Neuronal stem cell (in vitro differentiated cells): ENCODE measurements around the gene TICRR.

Experiments used
- DNase-seq: peaks from one replicate; pipeline ENCODE4 v3.0.0-alpha.2; 2013; ENCODE audit warnings: low spot score
- H2AFZ ChIP-seq: one replicate; pipeline ENCODE4 v1.6.1; 2013; ENCODE audit warnings: mild to moderate bottlenecking, low read length, inconsistent platforms
- H2AK5ac ChIP-seq: 2 replicates; pipeline ENCODE4 v1.6.1; 2013; ENCODE audit warnings: low read depth, mild to moderate bottlenecking, inconsistent platforms, low read length, moderate library complexity, mixed read lengths
- H2BK120ac ChIP-seq: 2 replicates; pipeline ENCODE4 v1.6.1; 2013; ENCODE audit warnings: low read depth, mild to moderate bottlenecking, inconsistent platforms, low read length, moderate library complexity, mixed read lengths
- H2BK12ac ChIP-seq: one replicate; pipeline ENCODE4 v1.6.1; 2013; ENCODE audit warnings: low read length, inconsistent platforms
- H2BK15ac ChIP-seq: 2 replicates; pipeline ENCODE4 v1.6.1; 2013; ENCODE audit warnings: mild to moderate bottlenecking, low read length, inconsistent platforms, mixed read lengths
- H2BK5ac ChIP-seq: one replicate; pipeline ENCODE4 v1.6.1; 2013; ENCODE audit warnings: inconsistent platforms, mild to moderate bottlenecking, low read length, moderate library complexity
- H3K14ac ChIP-seq: one replicate; pipeline ENCODE4 v1.6.1; 2013; ENCODE audit warnings: low read length, inconsistent platforms
- H3K18ac ChIP-seq: 2 replicates; pipeline ENCODE4 v1.6.1; 2013; ENCODE audit warnings: low read length, inconsistent platforms
- H3K23ac ChIP-seq: 2 replicates; pipeline ENCODE4 v1.6.1; 2013; ENCODE audit warnings: low read depth, mild to moderate bottlenecking, mixed read lengths, low read length, inconsistent platforms; ENCODE audit not compliant: poor library complexity
- H3K27ac ChIP-seq: replicated peaks from 3 replicates; pipeline ENCODE4 v1.5.1; 2013; ENCODE audit warnings: low read length, inconsistent platforms
- H3K27me3 ChIP-seq, 3 experiments: 2 replicates each; pipeline ENCODE4 v1.6.1; 2013; ENCODE audit warnings: low read length in 3 of 3, mild to moderate bottlenecking in 2 of 3, inconsistent platforms in 1 of 3, low read depth in 1 of 3, mixed read lengths in 1 of 3, moderate library complexity in 1 of 3; ENCODE audit not compliant: control insufficient read depth in 3 of 3, insufficient read depth in 3 of 3
- H3K36me3 ChIP-seq, 2 donors: replicated peaks in 1 of 2; 2 replicates each; pipeline ENCODE4 v1.6.1; 2013; ENCODE audit warnings: low read length in 2 of 2; ENCODE audit not compliant: control insufficient read depth in 2 of 2, insufficient read depth in 2 of 2
- H3K4ac ChIP-seq: 2 replicates; pipeline ENCODE4 v1.6.1; 2013; ENCODE audit warnings: inconsistent platforms, mild to moderate bottlenecking, low read length, moderate library complexity
- H3K4me1 ChIP-seq, 2 donors: 1 replicate in 1 of 2; 2 replicates in 1 of 2; pipeline ENCODE4 v1.6.1; 2013; ENCODE audit warnings: low read length in 2 of 2, low read depth in 1 of 2; ENCODE audit not compliant: control insufficient read depth in 2 of 2, insufficient read depth in 1 of 2
- H3K4me2 ChIP-seq: one replicate; pipeline ENCODE4 v1.6.1; 2013; ENCODE audit warnings: mild to moderate bottlenecking, low read length, inconsistent platforms; ENCODE audit not compliant: insufficient read depth, poor library complexity, severe bottlenecking
- H3K4me3 ChIP-seq, 2 donors: 2 replicates each; pipeline ENCODE4 v1.5.1; 2013; ENCODE audit warnings: low read length in 2 of 2, mild to moderate bottlenecking in 2 of 2, inconsistent platforms in 1 of 2, moderate library complexity in 1 of 2
- H3K79me1 ChIP-seq: one replicate; pipeline ENCODE4 v1.6.1; 2013; ENCODE audit warnings: low read depth, mild to moderate bottlenecking, inconsistent platforms, low read length, moderate library complexity
- H3K9ac ChIP-seq: one replicate; pipeline ENCODE4 v1.6.1; 2013; ENCODE audit warnings: mild to moderate bottlenecking, low read depth, low read length, inconsistent platforms; ENCODE audit not compliant: poor library complexity
- H3K9me3 ChIP-seq, 2 donors: replicated peaks in 1 of 2; 2 replicates each; pipeline versions ENCODE3 to v1.6.1; 2013; ENCODE audit warnings: low read length in 2 of 2, mild to moderate bottlenecking in 2 of 2, inconsistent platforms in 1 of 2, low read depth in 1 of 2, mixed read lengths in 1 of 2, moderate library complexity in 1 of 2; ENCODE audit not compliant: control insufficient read depth in 2 of 2, insufficient read depth in 1 of 2
- H4K8ac ChIP-seq: one replicate; pipeline ENCODE4 v1.6.1; 2013; ENCODE audit warnings: low read depth, mild to moderate bottlenecking, inconsistent platforms, low read length, moderate library complexity
- H4K91ac ChIP-seq: one replicate; pipeline ENCODE4 v1.6.1; 2013; ENCODE audit warnings: low read length, low read depth, mild to moderate bottlenecking, inconsistent platforms; ENCODE audit not compliant: poor library complexity
- WGBS, 2 donors: extraction: QIAGEN DNeasy Blood & Tissue Kit; methylation state at CpG; one replicate each; pipeline ENCODE4 v1.1.7; 2013; ENCODE audit warnings: missing lambda C conversion rate in 2 of 2, mixed read lengths in 1 of 2; ENCODE audit not compliant: insufficient read length in 2 of 2, insufficient replicate concordance in 1 of 2; ENCODE audit errors: extremely low coverage in 2 of 2; 5-methylcytosine and 5-hydroxymethylcytosine counted together

The TICRR gene

GRCh38 chr15:89669309-89669865 is 94.1 kb downstream of the TICRR start:
- Histone ChIP-seq H3K27me3 (peaks cover 0 to 68% (median 10%) of the 10 kb centered on the region in 3 experiments), H4K8ac (no peak overlapping the region), H3K4me3 (no peak overlapping the region), H2BK120ac (no peak overlapping the region), H2BK12ac (no peak overlapping the region), H4K91ac (no peak overlapping the region), H2AFZ (no peak overlapping the region), H3K18ac (peak overlapping the region; percentile 49), H3K14ac (no peak overlapping the region), H3K9ac (no peak overlapping the region), H3K27ac (no peak overlapping the region), H2AK5ac (peak overlapping the region; percentile 22), H3K9me3 (no peaks in the 10 kb centered on the region), H3K4me1 (peaks cover 5% of the 10 kb centered on the region in 2 donors), H2BK5ac (no peak overlapping the region), H3K23ac (peak overlapping the region; percentile 10), H3K36me3 (no peaks in the 10 kb centered on the region), H3K4ac (no peak overlapping the region), H3K4me2 (no peak overlapping the region), H2BK15ac (no peak overlapping the region), H3K79me1 (no peaks in the 10 kb centered on the region)
- DNase-seq = no peak
- no CpG with 5 or more reads among the region's 9 CpGs for WGBS, 2 donors

GRCh38 chr15:89669941-89670340 is 94.7 kb downstream of the TICRR start:
- Histone ChIP-seq H2BK5ac (no peak overlapping the region), H3K79me1 (no peaks in the 10 kb centered on the region), H3K27me3 (peaks cover 0 to 63% (median 6%) of the 10 kb centered on the region in 3 experiments), H2BK12ac (no peak overlapping the region), H3K18ac (peak overlapping the region; percentile 44), H2AFZ (no peak overlapping the region), H3K4me3 (no peak overlapping the region), H3K27ac (no peak overlapping the region), H2BK15ac (no peak overlapping the region), H4K8ac (no peak overlapping the region), H4K91ac (no peak overlapping the region), H3K9ac (no peak overlapping the region), H3K23ac (no peak overlapping the region), H2AK5ac (peak overlapping the region; percentile 5), H3K14ac (no peak overlapping the region), H3K4ac (no peak overlapping the region), H3K4me2 (no peak overlapping the region), H3K36me3 (no peaks in the 10 kb centered on the region), H3K9me3 (no peaks in the 10 kb centered on the region), H2BK120ac (no peak overlapping the region), H3K4me1 (peaks cover 2 to 5% of the 10 kb centered on the region in 2 donors)
- WGBS, 2 donors = no CpG with 5 or more reads among the region's 15 CpGs
- no peak for DNase-seq

- peak overlapping the region in 1 of 2 donors; percentile 9 for H3K4me3 ChIP-seq
- H2BK5ac ChIP-seq = no peak overlapping the region
- no peaks in the 10 kb centered on the region for H3K9me3 ChIP-seq
- H4K8ac ChIP-seq = no peak overlapping the region
- H2BK15ac ChIP-seq = no peak overlapping the region
- peaks cover 0 to 2% of the 10 kb centered on the region in 2 donors for H3K4me1 ChIP-seq
- H3K36me3 ChIP-seq = no peaks in the 10 kb centered on the region
- H2BK12ac ChIP-seq = no peak overlapping the region
- H3K18ac ChIP-seq = no peak overlapping the region
- no peak overlapping the region for H3K27ac ChIP-seq
- no peak overlapping the region for H4K91ac ChIP-seq
- no peak overlapping the region for H2AFZ ChIP-seq
- no peak for DNase-seq
- H3K27me3 ChIP-seq = peaks cover 0 to 58% (median under 1%) of the 10 kb centered on the region in 3 experiments
- H3K14ac ChIP-seq = no peak overlapping the region
- H2BK120ac ChIP-seq = no peak overlapping the region
- no peaks in the 10 kb centered on the region for H3K79me1 ChIP-seq
- no peak overlapping the region for H3K9ac ChIP-seq
- no peak overlapping the region for H2AK5ac ChIP-seq
- H3K23ac ChIP-seq = no peak overlapping the region
- H3K4me2 ChIP-seq = no peak overlapping the region
- WGBS, 2 donors = no CpG with 5 or more reads among the region's 12 CpGs
- no peak overlapping the region for H3K4ac ChIP-seq
Measured at GRCh38 chr15:89670971-89671560, 95.8 kb downstream of the TICRR start.

GRCh38 chr15:89671687-89672086 is 96.4 kb downstream of the TICRR start:
- no peak overlapping the region for H3K4me2 ChIP-seq
- H3K36me3 ChIP-seq = no peaks in the 10 kb centered on the region
- H2BK15ac ChIP-seq = no peak overlapping the region
- no peak overlapping the region for H2BK120ac ChIP-seq
- H2BK5ac ChIP-seq = no peak overlapping the region
- H4K91ac ChIP-seq = no peak overlapping the region
- no peak overlapping the region for H2BK12ac ChIP-seq
- no CpG with 5 or more reads among the region's 4 CpGs for WGBS, 2 donors
- no peak overlapping the region for H3K4me3 ChIP-seq
- no peak overlapping the region for H3K9ac ChIP-seq
- DNase-seq = no peak
- H3K4me1 ChIP-seq = peaks cover 0 to 1% of the 10 kb centered on the region in 2 donors
- no peak overlapping the region for H3K23ac ChIP-seq
- no peak overlapping the region for H3K27ac ChIP-seq
- no peak overlapping the region for H2AK5ac ChIP-seq
- no peak overlapping the region for H4K8ac ChIP-seq
- no peak overlapping the region for H3K4ac ChIP-seq
- no peak overlapping the region for H3K18ac ChIP-seq
- peaks cover 0 to 52% (median 0%) of the 10 kb centered on the region in 3 experiments for H3K27me3 ChIP-seq
- H2AFZ ChIP-seq = no peak overlapping the region
- H3K79me1 ChIP-seq = no peaks in the 10 kb centered on the region
- H3K14ac ChIP-seq = no peak overlapping the region
- H3K9me3 ChIP-seq = no peaks in the 10 kb centered on the region
